SK-N-MC (cell line): ENCODE data around the gene FAU.

Experiments
- EZH2 ChIP-seq: fragments of 200-600 bp; sonication (generic); IDR thresholded peaks from one replicate; pipeline ENCODE4 v1.6.1; 2017; ENCODE audit warnings: antibody characterized with exemption
- POLR2AphosphoS5 ChIP-seq: IDR thresholded peaks from 2 replicates; pipeline ENCODE4 v1.6.1; 2012; ENCODE audit warnings: mild to moderate bottlenecking, low read depth, low read length, borderline replicate concordance

GRCh38 chr11:65107078-65107477 lies 14.9 kb downstream of the FAU start:
- TF ChIP-seq POLR2AphosphoS5 (no peak), EZH2 (no peak)
